Measurements from ENCODE around the gene DGLUCY. TPM values are rescaled to one million over a fixed set of nuclear protein-coding genes. Genes with fewer than 3 reads are reported as not detected.
"Not testable (repeated sequence)": the region's sequence is repeated elsewhere in the genome, so short reads cannot be mapped to it uniquely, and the experiment has no call there.

DGLUCY gene
- total RNA-seq, 1 donor from 2014 or later: 28.2 TPM

GRCh38 chr14:91242635-91243034, 128.8 kb downstream of the DGLUCY start:
- Mint-ChIP-seq H3K9me3 (peaks cover 4% of the 10 kb centered on the region), H3K4me1 (ENCODE audit: low read depth) (peaks cover 89% of the 10 kb centered on the region), H3K4me3 (peak overlapping the region; percentile 85), H3K27ac (peak overlapping the region; percentile 88), H3K36me3 (ENCODE audit: low read depth) (peaks cover 32% of the 10 kb centered on the region), H3K27me3 (ENCODE audit: insufficient read depth) (no peaks in the 10 kb centered on the region)
- intact Hi-C loops (cut with micrococcal nuclease): loop anchor here (1.0 to 5.0 kb wide), 8 partner anchors 11 to 630 kb away; partner anchors contain the start of gene DGLUCY
- DNase-seq (ENCODE audit: low spot score): no peak

DNA sequence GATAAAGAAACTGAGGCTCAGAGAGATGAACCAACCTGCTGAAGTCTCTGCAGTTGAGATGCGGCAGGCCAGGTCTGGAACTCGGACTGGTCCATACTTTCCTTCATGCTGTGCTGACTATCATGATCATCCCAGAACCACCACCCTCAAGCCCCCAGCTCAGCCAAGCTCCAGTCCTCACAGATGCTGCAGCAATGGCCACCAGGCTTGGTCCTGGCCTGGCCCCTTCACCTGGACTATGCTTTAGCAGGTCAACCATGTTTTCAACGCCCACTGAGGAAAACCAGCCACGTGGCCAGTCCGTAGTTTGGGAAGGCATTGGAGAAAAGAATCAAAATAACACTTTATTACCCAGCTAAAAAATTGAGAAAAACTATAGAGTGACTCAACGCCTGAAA, 129.2 kb downstream of the DGLUCY start:
- intact Hi-C loops (cut with micrococcal nuclease): loop anchor here (1.0 to 5.0 kb wide), 8 partner anchors 10 to 629 kb away; partner anchors contain the start of gene DGLUCY
- H3K27ac Mint-ChIP-seq: peak overlapping the region; percentile 88

GRCh38 chr14:91244501-91244901, 130.6 kb downstream of the DGLUCY start, which contains the start of gene GPR68:
Gene GPR68, minus strand, starts transcription at chr14:91244704. Its CDS starts 9,654 bp downstream, at chr14:91235050.
- H3K27ac Mint-ChIP-seq: peak within 1 kb of the TSS; percentile 88
- peaks cover 4% of the 10 kb centered on the region for H3K9me3 Mint-ChIP-seq
- no peak for DNase-seq (ENCODE audit: low spot score)
- H3K4me1 Mint-ChIP-seq (ENCODE audit: low read depth): peaks cover 89% of the 10 kb centered on the region
- no peaks in the 10 kb centered on the region for H3K27me3 Mint-ChIP-seq (ENCODE audit: insufficient read depth)
- peak within 1 kb of the TSS; percentile 85 for H3K4me3 Mint-ChIP-seq
- intact Hi-C loops (cut with micrococcal nuclease): loop anchor here (5.0 kb wide), 1 partner anchor 628 kb away; no protein-coding TSS in a partner anchor
- H3K36me3 Mint-ChIP-seq (ENCODE audit: low read depth): peaks cover 21% of the 10 kb centered on the region

More for the DNA sequence above, 129.2 kb downstream of the DGLUCY start:
- Mint-ChIP-seq H3K4me1 (ENCODE audit: low read depth) (peaks cover 89% of the 10 kb centered on the region), H3K4me3 (peak overlapping the region; percentile 85), H3K9me3 (peaks cover 4% of the 10 kb centered on the region), H3K36me3 (ENCODE audit: low read depth) (peaks cover 29% of the 10 kb centered on the region), H3K27me3 (ENCODE audit: insufficient read depth) (no peaks in the 10 kb centered on the region)
- DNase-seq (ENCODE audit: low spot score): no peak

- Mint-ChIP-seq H3K36me3 (ENCODE audit: low read depth) (peaks cover 19% of the 10 kb centered on the region), H3K27ac (peak overlapping the region; percentile 88), H3K27me3 (ENCODE audit: insufficient read depth) (no peaks in the 10 kb centered on the region), H3K9me3 (peaks cover 4% of the 10 kb centered on the region), H3K4me1 (ENCODE audit: low read depth) (peaks cover 89% of the 10 kb centered on the region), H3K4me3 (peak overlapping the region; percentile 85)
- intact Hi-C loops (cut with micrococcal nuclease): loop anchor here (5.0 kb wide), 2 partner anchors 183 to 1547 kb away; partner anchors contain the start of genes GOLGA5 and RPS6KA5
- DNase-seq (ENCODE audit: low spot score): peak; percentile 60
Observed at GRCh38 chr14:91245029-91245428, 131.2 kb downstream of the DGLUCY start.

- peak overlapping the region; percentile 88 for H3K27ac Mint-ChIP-seq
- not testable (repeated sequence) for H3K27me3 Mint-ChIP-seq (ENCODE audit: insufficient read depth)
Observed at GRCh38 chr14:91245616-91246015, 131.7 kb downstream of the DGLUCY start.

DNA sequence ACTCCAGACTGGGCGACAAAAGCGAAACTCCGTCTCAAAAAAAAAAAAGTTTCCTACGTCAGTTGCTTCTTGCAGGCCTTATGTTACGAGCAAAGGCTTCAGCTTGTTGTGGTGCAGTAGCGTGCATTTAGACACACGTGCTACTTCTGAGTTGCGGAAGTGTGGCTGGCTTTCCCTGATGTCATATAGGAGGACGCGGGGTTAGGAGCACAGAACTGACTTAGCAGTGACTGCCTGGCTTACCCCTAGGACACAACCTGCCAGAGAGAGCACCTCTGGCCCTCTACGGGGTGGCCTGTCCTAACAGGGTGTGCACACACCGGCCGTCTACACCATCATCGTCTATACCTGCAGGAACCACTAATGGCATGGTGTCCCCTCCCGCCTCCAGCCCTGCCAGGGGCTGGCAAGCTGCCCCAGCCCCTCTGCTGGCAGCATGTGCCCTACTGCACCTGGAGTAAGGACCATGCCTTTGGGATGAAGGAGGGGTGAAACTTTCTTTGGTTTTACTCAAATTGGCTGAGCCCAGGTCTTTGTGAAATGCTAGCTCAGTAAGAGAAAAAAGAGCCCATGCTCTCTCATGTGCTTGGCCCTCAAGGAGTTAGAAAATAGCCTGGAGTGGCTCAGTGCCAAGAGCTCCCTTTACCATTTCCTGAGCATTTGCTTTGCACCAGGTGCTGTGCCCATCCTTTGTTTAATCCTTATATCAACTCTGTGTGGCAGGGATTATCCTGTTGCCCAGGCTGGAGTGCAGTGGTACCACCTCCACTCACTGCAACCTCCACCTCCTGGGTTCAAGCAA, 132.4 kb downstream of the DGLUCY start:
- H3K27ac Mint-ChIP-seq: peak overlapping the region; percentile 88
- no peaks in the 10 kb centered on the region for H3K27me3 Mint-ChIP-seq (ENCODE audit: insufficient read depth)
- H3K36me3 Mint-ChIP-seq (ENCODE audit: low read depth): peaks cover 19% of the 10 kb centered on the region
- H3K4me1 Mint-ChIP-seq (ENCODE audit: low read depth): peaks cover 90% of the 10 kb centered on the region
- intact Hi-C loops (cut with micrococcal nuclease): loop anchor here (1.0 to 5.0 kb wide), 4 partner anchors 171 to 1546 kb away; partner anchors contain the start of genes CCDC88C, GOLGA5 and RPS6KA5
- peaks cover 4% of the 10 kb centered on the region for H3K9me3 Mint-ChIP-seq
- H3K4me3 Mint-ChIP-seq: peak overlapping the region; percentile 53
- DNase-seq (ENCODE audit: low spot score): peak; percentile 84

More at GRCh38 chr14:91245616-91246015, 131.7 kb downstream of the DGLUCY start:
- Mint-ChIP-seq H3K4me1 (ENCODE audit: low read depth) (peaks cover 89% of the 10 kb centered on the region), H3K4me3 (peak overlapping the region; percentile 53), H3K36me3 (ENCODE audit: low read depth) (peaks cover 19% of the 10 kb centered on the region)
- DNase-seq (ENCODE audit: low spot score); H3K9me3 Mint-ChIP-seq: not testable (repeated sequence)
- intact Hi-C loops (cut with micrococcal nuclease): loop anchor here (1.0 to 5.0 kb wide), 4 partner anchors 171 to 1547 kb away; partner anchors contain the start of genes CCDC88C, GOLGA5 and RPS6KA5

GRCh38 chr14:91249841-91250616, 136.2 kb downstream of the DGLUCY start:
- peak; percentile 61 for DNase-seq (ENCODE audit: low spot score)
- H3K27me3 Mint-ChIP-seq (ENCODE audit: insufficient read depth): no peaks in the 10 kb centered on the region
- peaks cover 16% of the 10 kb centered on the region for H3K36me3 Mint-ChIP-seq (ENCODE audit: low read depth)
- H3K27ac Mint-ChIP-seq: peak overlapping the region; percentile 93
- peaks cover 80% of the 10 kb centered on the region for H3K4me1 Mint-ChIP-seq (ENCODE audit: low read depth)
- H3K9me3 Mint-ChIP-seq: peaks cover 4% of the 10 kb centered on the region
- intact Hi-C loops (cut with micrococcal nuclease): loop anchor here (5.0 kb wide), 2 partner anchors 188 to 1542 kb away; partner anchors contain the start of genes GOLGA5 and RPS6KA5
- H3K4me3 Mint-ChIP-seq: peak overlapping the region; percentile 70

GRCh38 chr14:91250912-91251311, 137.0 kb downstream of the DGLUCY start:
- DNase-seq (ENCODE audit: low spot score): no peak
- peaks cover 4% of the 10 kb centered on the region for H3K9me3 Mint-ChIP-seq
- no peak overlapping the region for H3K4me3 Mint-ChIP-seq
- H3K36me3 Mint-ChIP-seq (ENCODE audit: low read depth): peaks cover 16% of the 10 kb centered on the region
- H3K27me3 Mint-ChIP-seq (ENCODE audit: insufficient read depth): no peaks in the 10 kb centered on the region
- H3K27ac Mint-ChIP-seq: peak overlapping the region; percentile 93
- peaks cover 80% of the 10 kb centered on the region for H3K4me1 Mint-ChIP-seq (ENCODE audit: low read depth)
- intact Hi-C loops (cut with micrococcal nuclease): no loop called here

DNA sequence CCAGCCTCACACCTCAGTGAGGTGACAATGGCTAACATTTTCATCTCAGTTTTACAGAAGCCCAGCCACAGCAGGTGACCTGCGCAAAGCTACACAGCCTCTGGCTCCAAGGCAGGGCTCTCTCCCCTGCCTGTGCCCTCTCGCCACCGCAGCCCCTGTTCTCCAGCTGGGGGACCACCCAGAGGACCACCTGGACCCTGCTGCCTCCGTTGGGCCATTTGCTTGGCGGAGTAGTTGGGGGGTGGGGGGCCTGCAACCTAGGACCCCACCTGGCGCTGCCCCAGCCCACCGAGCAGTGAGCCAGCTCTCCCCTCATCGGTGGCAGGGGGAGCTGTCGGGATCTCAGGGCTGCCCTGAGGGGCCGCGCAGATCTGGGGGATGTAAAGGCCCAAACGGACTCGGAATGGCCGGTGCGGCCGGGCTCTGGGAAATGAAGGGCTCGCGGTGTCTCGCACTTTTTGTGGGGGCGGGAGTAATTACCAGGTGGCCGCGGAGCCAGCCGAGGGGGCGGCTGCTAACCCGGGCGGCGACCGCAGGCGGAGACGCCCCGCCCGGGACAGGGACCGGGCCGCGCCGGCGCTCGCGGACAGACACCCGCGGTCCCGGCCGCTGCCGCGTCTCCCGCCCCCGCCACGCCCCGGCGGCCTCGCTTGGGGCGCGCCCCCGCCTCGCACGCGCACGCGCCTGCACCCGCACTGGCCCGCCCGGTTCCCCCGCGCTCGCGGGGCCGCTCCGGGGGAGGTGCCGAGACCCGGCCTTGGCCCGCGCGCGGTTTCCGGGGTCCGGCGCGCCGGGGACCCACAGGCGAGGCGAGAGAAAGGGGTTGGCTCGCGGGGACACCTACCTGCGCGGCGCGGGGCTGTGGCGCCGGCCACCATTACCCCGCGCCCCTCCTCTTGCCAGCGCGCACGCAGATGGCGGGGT, 139.3 kb downstream of the DGLUCY start:
- DNase-seq (ENCODE audit: low spot score): peak; percentile 55
- no peaks in the 10 kb centered on the region for H3K9me3 Mint-ChIP-seq
- peaks cover 7% of the 10 kb centered on the region for H3K36me3 Mint-ChIP-seq (ENCODE audit: low read depth)
- intact Hi-C loops (cut with micrococcal nuclease): loop anchor here (1.0 kb wide), 2 partner anchors 8 to 10 kb away; no protein-coding TSS in a partner anchor
- no peaks in the 10 kb centered on the region for H3K27me3 Mint-ChIP-seq (ENCODE audit: insufficient read depth)
- H3K4me3 Mint-ChIP-seq: peak overlapping the region; percentile 38
- peak overlapping the region; percentile 72 for H3K27ac Mint-ChIP-seq
- peaks cover 86% of the 10 kb centered on the region for H3K4me1 Mint-ChIP-seq (ENCODE audit: low read depth)

GRCh38 chr14:91253795-91254323, 140.0 kb downstream of the DGLUCY start:
- H3K4me1 Mint-ChIP-seq (ENCODE audit: low read depth): peaks cover 86% of the 10 kb centered on the region
- no peaks in the 10 kb centered on the region for H3K9me3 Mint-ChIP-seq
- H3K27me3 Mint-ChIP-seq (ENCODE audit: insufficient read depth): no peaks in the 10 kb centered on the region
- peak overlapping the region; percentile 71 for H3K4me3 Mint-ChIP-seq
- H3K27ac Mint-ChIP-seq: peak overlapping the region; percentile 70
- peaks cover 7% of the 10 kb centered on the region for H3K36me3 Mint-ChIP-seq (ENCODE audit: low read depth)
- intact Hi-C loops (cut with micrococcal nuclease): loop anchor here (1.0 to 2.0 kb wide), 2 partner anchors 11 to 33 kb away; no protein-coding TSS in a partner anchor
- DNase-seq (ENCODE audit: low spot score): no peak

DNA sequence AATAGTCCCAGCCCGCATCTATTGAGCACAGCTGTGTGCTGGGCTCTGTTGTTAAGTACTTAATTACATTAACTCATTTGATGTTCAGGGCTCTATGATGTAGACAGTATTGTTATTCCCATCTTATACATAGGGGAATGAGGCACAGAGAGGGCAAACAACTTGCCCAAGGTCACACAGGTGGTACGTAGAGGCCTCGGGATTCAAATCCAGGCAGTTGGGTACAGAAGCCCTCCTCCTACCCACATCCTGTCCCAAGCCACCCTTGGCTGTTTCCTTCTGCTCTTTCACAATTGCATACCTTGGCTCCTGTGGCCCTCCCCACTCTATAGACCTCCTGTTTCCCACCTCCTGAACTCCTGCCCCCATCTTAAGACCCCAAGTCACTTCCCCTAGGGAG, 140.6 kb downstream of the DGLUCY start:
- peak overlapping the region; percentile 70 for H3K27ac Mint-ChIP-seq
- H3K27me3 Mint-ChIP-seq (ENCODE audit: insufficient read depth): no peaks in the 10 kb centered on the region
- peaks cover 81% of the 10 kb centered on the region for H3K4me1 Mint-ChIP-seq (ENCODE audit: low read depth)
- no peaks in the 10 kb centered on the region for H3K9me3 Mint-ChIP-seq
- peak overlapping the region; percentile 71 for H3K4me3 Mint-ChIP-seq
- no peak for DNase-seq (ENCODE audit: low spot score)
- H3K36me3 Mint-ChIP-seq (ENCODE audit: low read depth): peaks cover 6% of the 10 kb centered on the region
- intact Hi-C loops (cut with micrococcal nuclease): loop anchor here (2.0 kb wide), 1 partner anchor 32 kb away; no protein-coding TSS in a partner anchor
